HepG2 (cell line): Measurements from ENCODE around the gene PDIK1L. TPM values are rescaled to one million over a fixed set of nuclear protein-coding genes. Genes with fewer than 3 reads are reported as not detected.

Source experiments
- ASH2L ChIP-seq: fragments of 300-600, 200-600 bp; sonication (generic); IDR thresholded peaks from 2 replicates; pipeline ENCODE4 v1.7.0; 2017; ENCODE audit warnings: low read depth, mild to moderate bottlenecking, moderate library complexity, mixed read lengths, low read length; ENCODE audit not compliant: insufficient read length
- ATF7-NPFF ChIP-seq: sonication (generic); formaldehyde crosslinking; IDR thresholded peaks from 2 replicates; pipeline ENCODE4 v1.8.1; 2023; ENCODE audit warnings: mild to moderate bottlenecking, low read depth, missing genetic modification reagents, moderate library complexity
- BCLAF1 ChIP-seq: fragments of 450-650 bp; IDR thresholded peaks from 2 replicates; pipeline ENCODE4 v1.6.1; 2017; ENCODE audit warnings: mild to moderate bottlenecking
- CBX5 ChIP-seq: sonication (generic); formaldehyde crosslinking; IDR thresholded peaks from 2 replicates; pipeline ENCODE4 v1.4.0; 2020; ENCODE audit warnings: missing genetic modification reagents, borderline replicate concordance
- DPF2 ChIP-seq: sonication (generic); formaldehyde crosslinking; IDR thresholded peaks from 2 replicates; pipeline ENCODE4 v1.4.0; 2020; ENCODE audit warnings: mild to moderate bottlenecking, low read depth, missing genetic modification reagents, borderline replicate concordance
- ERF ChIP-seq: IDR thresholded peaks from 2 replicates; pipeline ENCODE4 v1.6.1; 2018; ENCODE audit warnings: missing biosample characterization, missing genetic modification reagents
- GRHL1 ChIP-seq: sonication (generic); formaldehyde crosslinking; conservative IDR thresholded peaks from 2 replicates; pipeline ENCODE4 v1.8.0; 2022; ENCODE audit warnings: missing genetic modification reagents
- HNRNPUL1 ChIP-seq: fragments of 200-400 bp; formaldehyde crosslinking; IDR thresholded peaks from 2 replicates; pipeline ENCODE4 v1.6.1; 2017; ENCODE audit warnings: low read depth, mild to moderate bottlenecking, low read length, moderate library complexity
- KLF6 ChIP-seq: IDR thresholded peaks from 2 replicates; pipeline ENCODE4 v1.8.0; 2016; ENCODE audit warnings: missing biosample characterization, missing genetic modification reagents
- NFKBIZ ChIP-seq: IDR thresholded peaks from 2 replicates; pipeline ENCODE4 v1.6.1; 2018; ENCODE audit warnings: missing genetic modification reagents, missing compliant biosample characterization
- NR2F2 ChIP-seq: IDR thresholded peaks from 2 replicates; pipeline ENCODE4 v1.6.1; 2012; ENCODE audit warnings: low read depth, inconsistent platforms, borderline replicate concordance
- PAX8 ChIP-seq: sonication (generic); formaldehyde crosslinking; IDR thresholded peaks from 2 replicates; pipeline ENCODE4 v1.8.0; 2022; ENCODE audit warnings: mild to moderate bottlenecking, missing genetic modification reagents, borderline replicate concordance
- PLRG1 ChIP-seq: fragments of 450-650 bp; conservative IDR thresholded peaks from 2 replicates; pipeline ENCODE4 v1.6.1; 2016
- RBFOX2 ChIP-seq: fragments of 200-400 bp; formaldehyde crosslinking; IDR thresholded peaks from 2 replicates; pipeline ENCODE4 v1.6.1; 2017; ENCODE audit warnings: low read depth, mild to moderate bottlenecking, low read length
- REL ChIP-seq: sonication (generic); formaldehyde crosslinking; conservative IDR thresholded peaks from 2 replicates; pipeline ENCODE4 v1.8.0; 2022; ENCODE audit warnings: mild to moderate bottlenecking, missing genetic modification reagents, moderate library complexity
- SMAD3 ChIP-seq: sonication (generic); formaldehyde crosslinking; IDR thresholded peaks from 2 replicates; pipeline ENCODE4 v1.4.0; 2020; ENCODE audit warnings: missing genetic modification reagents
- TBL1XR1 ChIP-seq: fragments of 150-350 bp; IDR thresholded peaks from 2 replicates; pipeline ENCODE4 v1.6.1; 2014; ENCODE audit warnings: borderline replicate concordance, low read length; ENCODE audit not compliant: partially characterized antibody
- TEAD2 ChIP-seq: sonication (generic); formaldehyde crosslinking; IDR thresholded peaks from 2 replicates; pipeline ENCODE4 v1.9.0; 2021; ENCODE audit warnings: missing genetic modification reagents
- THAP9 ChIP-seq: sonication (generic); formaldehyde crosslinking; IDR thresholded peaks from 2 replicates; pipeline ENCODE4; 2020; ENCODE audit warnings: missing genetic modification reagents, mild to moderate bottlenecking, borderline replicate concordance
- ZBTB7A ChIP-seq: sonication (generic); formaldehyde crosslinking; IDR thresholded peaks from 2 replicates; pipeline ENCODE4 v1.8.0; 2022; ENCODE audit warnings: mild to moderate bottlenecking, missing genetic modification reagents
- ZNF644 ChIP-seq: IDR thresholded peaks from 2 replicates; pipeline ENCODE4 v1.6.1; 2016; ENCODE audit warnings: low read depth
- ZNF788 ChIP-seq: sonication (generic); formaldehyde crosslinking; IDR thresholded peaks from 2 replicates; pipeline ENCODE4 v1.5.0; 2020; ENCODE audit warnings: mild to moderate bottlenecking, missing genetic modification reagents, borderline replicate concordance
- ZNF883 ChIP-seq: sonication (generic); formaldehyde crosslinking; IDR thresholded peaks from 2 replicates; pipeline ENCODE4 v1.5.1; 2020; ENCODE audit warnings: mild to moderate bottlenecking, missing genetic modification reagents; ENCODE audit errors: not compliant biosample characterization
- polyA plus RNA-seq, 8 experiments: library from polyadenylated mRNA; depleted of rRNA in 3 of 8; stranded (reverse) in 7 of 8; unstranded in 1 of 8; fragments of >200 nt; fragmentation: Illumina TruSeq in 4 of 8; extraction: Trizol in 4 of 8; gene quantifications; 2 replicates each; pipeline versions ENCODE4 v1.2.1 to v1.2.3, GENCODE V29; 2011 to 2016; ENCODE audit warnings: low read depth in 4 of 8, missing spikeins in 1 of 8, mixed read lengths in 1 of 8; ENCODE audit not compliant: insufficient read depth in 1 of 8
- total RNA-seq, 5 experiments: library from RNA; depleted of rRNA; stranded (reverse); fragments of >200 nt; fragmentation: Illumina TruSeq; extraction: Trizol; gene quantifications; 2 replicates each; pipeline ENCODE4 v1.2.3, GENCODE V29; 2016; ENCODE audit warnings: low read depth in 1 of 5

The PDIK1L gene
- total and polyA plus RNA-seq, 2 of the 13 experiments (the other 11 are each of a cell fraction or from before 2014, with no cell fraction given) = 1.9 to 4.6 TPM

- TF ChIP-seq RBFOX2 (peak; percentile 60), PAX8 (CRISPR knock-in tag) (no peak), KLF6 (no peak; the same call in 1 of the 2 replicates), ATF7-NPFF (CRISPR knock-in tag) (no peak), PLRG1 (no peak), GRHL1 (CRISPR knock-in tag) (no peak), NR2F2 (no peak), REL (no peak), ERF (no peak; the same call in 1 of the 2 replicates), SMAD3 (peak; percentile 31; the same call in 1 of the 2 replicates), THAP9 (CRISPR knock-in tag) (peak; percentile 86), NFKBIZ (CRISPR knock-in tag) (no peak), ASH2L (peak; percentile 91), TEAD2 (no peak), TBL1XR1 (no peak), ZNF883 (CRISPR knock-in tag) (peak; percentile 77), ZNF644 (CRISPR knock-in tag) (no peak), DPF2 (CRISPR knock-in tag) (no peak), ZNF788 (no peak), HNRNPUL1 (no peak), CBX5 (CRISPR knock-in tag) (no peak), ZBTB7A (no peak), BCLAF1 (no peak)
Observed at GRCh38 chr1:26111530-26112406, at the start of gene PDIK1L (continued).
